Endothelial cell of umbilical vein (primary cell): ENCODE results near the gene CEP70. TPM values are rescaled to one million over a fixed set of nuclear protein-coding genes. Genes with fewer than 3 reads are reported as not detected.

Experiments
- BruUV-seq: library from RNA; stranded (reverse); fragments of 400-500 nt; replicated peaks from 2 replicates; lab custom pipeline; 2021; lab: Mats Ljungman, UMichigan
- CTCF ChIA-PET: fragments of 300-600, 350-600 bp; sonication (Branson Sonifier 250); formaldehyde crosslinking; loops from one replicate; lab custom pipeline; 2021; ENCODE audit warnings: antibody characterized with exemption, inconsistent platforms; lab: Charles Lee
- POLR2A ChIA-PET: fragments of 300-600, 350-600 bp; sonication (Branson Sonifier 250); formaldehyde crosslinking; loops from one replicate; lab custom pipeline; 2021; ENCODE audit warnings: antibody characterized with exemption, inconsistent platforms; lab: Charles Lee
- DNase-seq: peaks from one replicate; pipeline ENCODE4 v3.0.0-alpha.2; 2011; ENCODE audit warnings: low read depth, low spot score
- FAIRE-seq: peaks from 2 replicates; lab custom pipeline; 2011; peaks lifted over from hg19 to GRCh38; lab: Jason Lieb, UNC
- H2AFZ ChIP-seq: 2 replicates; pipeline ENCODE4 v1.6.0; 2012; ENCODE audit warnings: low read depth, low read length, control low read depth, inconsistent platforms
- H3K27ac ChIP-seq: 2 replicates; pipeline ENCODE4 v1.5.1; 2011; ENCODE audit warnings: low read depth, mild to moderate bottlenecking, control low read depth, low read length, moderate library complexity; ENCODE audit not compliant: insufficient read depth
- H3K27me3 ChIP-seq, 2 experiments: 2 replicates each; pipeline versions ENCODE4 v1.6.0 to v1.6.1; 2011; ENCODE audit warnings: low read length in 2 of 2, mixed read lengths in 1 of 2; ENCODE audit not compliant: control insufficient read depth in 2 of 2, insufficient read depth in 2 of 2
- H3K36me3 ChIP-seq, 2 experiments: 2 replicates in 1 of 2; 3 replicates in 1 of 2; pipeline ENCODE4 v1.5.1; 2011; ENCODE audit warnings: low read length in 2 of 2, mild to moderate bottlenecking in 1 of 2, moderate library complexity in 1 of 2; ENCODE audit not compliant: control insufficient read depth in 2 of 2, insufficient read depth in 2 of 2; ENCODE audit errors: extremely low read depth in 1 of 2
- H3K4me1 ChIP-seq: 3 replicates; pipeline ENCODE4 v1.5.1; 2011; ENCODE audit warnings: mild to moderate bottlenecking, low read length; ENCODE audit not compliant: control insufficient read depth, insufficient read depth; ENCODE audit errors: extremely low read depth
- H3K4me2 ChIP-seq: 2 replicates; pipeline ENCODE4 v1.6.1; 2011; ENCODE audit warnings: low read length, control low read depth, mixed read lengths; ENCODE audit not compliant: insufficient read depth
- H3K4me3 ChIP-seq, 3 experiments: fragments of 200-600 bp in 1 of 3; sonication (generic), shearing (Covaris generic) in 1 of 3; replicated peaks in 1 of 3; 2 replicates each; pipeline ENCODE4 v1.5.1; 2011 to 2016; ENCODE audit warnings: control low read depth in 3 of 3, low read length in 3 of 3, mild to moderate bottlenecking in 2 of 3, inconsistent platforms in 1 of 3, low read depth in 1 of 3, moderate library complexity in 1 of 3; ENCODE audit not compliant: insufficient read depth in 1 of 3
- H3K79me2 ChIP-seq: 2 replicates; pipeline ENCODE4 v1.6.0; 2012; ENCODE audit warnings: low read length, inconsistent platforms; ENCODE audit not compliant: control insufficient read depth, insufficient read depth
- H3K9ac ChIP-seq: replicated peaks from 2 replicates; pipeline ENCODE3; 2011; ENCODE audit warnings: low read length, control low read depth; ENCODE audit not compliant: insufficient read depth; ENCODE audit errors: extremely low read depth
- H3K9me1 ChIP-seq: replicated peaks from 3 replicates; pipeline ENCODE4 v1.6.0; 2011; ENCODE audit warnings: mild to moderate bottlenecking, low read length; ENCODE audit not compliant: control insufficient read depth, insufficient read depth; ENCODE audit errors: extremely low read depth
- H3K9me3 ChIP-seq: replicated peaks from 2 replicates; pipeline ENCODE4 v1.5.1; 2012; ENCODE audit warnings: low read length, inconsistent platforms; ENCODE audit not compliant: control insufficient read depth, insufficient read depth
- H4K20me1 ChIP-seq: replicated peaks from 2 replicates; pipeline ENCODE3; 2011; ENCODE audit warnings: mild to moderate bottlenecking, low read length; ENCODE audit not compliant: control insufficient read depth, insufficient read depth; ENCODE audit errors: extremely low read depth
- CTCF ChIP-seq, 2 donors: IDR thresholded peaks; 1 replicate in 1 of 2; 2 replicates in 1 of 2; pipeline ENCODE4 v1.5.1; 2011; ENCODE audit warnings: low read length in 2 of 2, mild to moderate bottlenecking in 2 of 2, moderate library complexity in 2 of 2, control low read depth in 1 of 2, inconsistent platforms in 1 of 2, low read depth in 1 of 2; ENCODE audit not compliant: insufficient read depth in 1 of 2; ENCODE audit errors: extremely low read depth in 1 of 2
- EZH2 ChIP-seq: IDR thresholded peaks from 2 replicates; pipeline ENCODE4 v1.6.1; 2012; ENCODE audit warnings: borderline replicate concordance, low read depth, mild to moderate bottlenecking, moderate library complexity, low read length, inconsistent platforms; ENCODE audit not compliant: severe bottlenecking
- FOS ChIP-seq: IDR thresholded peaks from 2 replicates; pipeline ENCODE4 v1.6.1; 2011; ENCODE audit warnings: mild to moderate bottlenecking, low read length, moderate library complexity, borderline replicate concordance; ENCODE audit not compliant: insufficient read depth
- GATA2 ChIP-seq: IDR thresholded peaks from 2 replicates; pipeline ENCODE4 v1.7.0; 2011; ENCODE audit warnings: low read depth, mild to moderate bottlenecking, moderate library complexity, mixed read lengths, low read length; ENCODE audit not compliant: insufficient read length, insufficient read depth
- JUN ChIP-seq: IDR thresholded peaks from 2 replicates; pipeline ENCODE4 v1.6.1; 2011; ENCODE audit warnings: borderline replicate concordance, low read depth; ENCODE audit not compliant: insufficient read length, insufficient read depth
- MYC ChIP-seq: IDR thresholded peaks from one replicate; pipeline ENCODE4 v1.6.1; 2011; ENCODE audit warnings: mild to moderate bottlenecking, low read depth, low read length
- POLR2A ChIP-seq: IDR thresholded peaks from 2 replicates; pipeline ENCODE4 v1.6.1; 2012; ENCODE audit warnings: low read depth, mild to moderate bottlenecking, control low read depth, low read length
- POLR2AphosphoS5 ChIP-seq: IDR thresholded peaks from 2 replicates; pipeline ENCODE4 v1.6.1; 2012; ENCODE audit warnings: low read depth, mild to moderate bottlenecking, control low read depth, low read length, moderate library complexity; ENCODE audit not compliant: insufficient read depth
- dilution Hi-C: fragments of 300-500 bp; cut with MboI; formaldehyde crosslinking; loops from one replicate; pipeline ENCODE4 v1.15.0; 2019; ENCODE audit warnings: low sequenced_read_pairs; ENCODE audit not compliant: extremely low pct_ligation_motif_present
- intact Hi-C: fragments of 100-400 bp; cut with micrococcal nuclease; formaldehyde crosslinking; loops from one replicate; pipeline ENCODE4 v1.10.0; 2022
- polyA plus RNA-seq, 4 experiments: library from polyadenylated mRNA; depleted of rRNA in 3 of 4; stranded (reverse) in 3 of 4; unstranded in 1 of 4; fragments of >200 nt; gene quantifications; 2 replicates each; pipeline versions ENCODE4 v1.2.1 to v1.2.3, GENCODE V29; 2011 to 2012; ENCODE audit warnings: missing spikeins in 1 of 4
- total RNA-seq: library from RNA; stranded (reverse); gene quantifications from 2 replicates; pipeline ENCODE4 v1.2.3, GENCODE V29; 2021

CEP70 gene
- total and polyA plus RNA-seq, 2 donors (not counting 3 experiments of a cell fraction or from before 2014, with no cell fraction given) = 2.1 to 16.9 TPM

- POLR2A ChIA-PET = no interaction called here
- Histone ChIP-seq H3K9me3 (no peaks in the 10 kb centered on the region), H3K79me2 (no peaks in the 10 kb centered on the region), H3K4me3 (no peak overlapping the region), H3K27me3 (no peaks in the 10 kb centered on the region), H3K4me2 (no peak overlapping the region), H3K4me1 (peaks cover 6% of the 10 kb centered on the region), H3K9me1 (no peaks in the 10 kb centered on the region), H2AFZ (no peak overlapping the region), H3K27ac (no peak overlapping the region), H3K36me3 (no peaks in the 10 kb centered on the region), H4K20me1 (peaks cover 2% of the 10 kb centered on the region), H3K9ac (no peak overlapping the region)
- intact Hi-C loops (no loop called here), dilution Hi-C loops (no loop called here)
- no TSS peak for BruUV-seq
- TF ChIP-seq EZH2 (no peak), FOS (no peak), JUN (no peak)
- CTCF ChIA-PET = interaction anchor here (0.6 to 1.2 kb wide), 2 partner anchors 468 to 512 kb away, joined by 3 read pairs; no protein-coding TSS in a partner anchor
- FAIRE-seq (no peak), DNase-seq (no peak)
Observed at GRCh38 chr3:138467931-138468330, 126.1 kb downstream of the CEP70 start.

DNA sequence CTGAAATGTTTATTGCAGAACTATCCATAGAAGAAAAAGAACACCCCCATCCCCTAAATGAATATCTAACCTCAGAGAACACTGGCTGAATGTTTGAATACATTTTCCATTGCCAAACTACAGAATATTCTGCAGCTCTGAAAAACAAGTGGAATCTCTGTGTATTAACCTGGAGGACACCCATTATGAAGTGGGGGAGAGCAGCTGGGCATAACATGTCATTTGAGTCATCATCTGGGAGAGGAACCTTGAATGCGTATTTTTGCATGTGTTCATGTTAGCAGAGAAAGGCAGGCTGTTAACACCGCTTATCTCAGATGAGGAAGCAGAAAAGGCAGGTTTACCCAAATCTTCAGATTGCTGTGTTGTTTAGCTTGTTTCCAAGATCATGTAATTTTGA is 128.1 kb downstream of the CEP70 start:
- no peaks in the 10 kb centered on the region for H3K36me3 ChIP-seq
- no peaks in the 10 kb centered on the region for H3K79me2 ChIP-seq
- H3K9me1 ChIP-seq = no peaks in the 10 kb centered on the region
- H4K20me1 ChIP-seq = no peaks in the 10 kb centered on the region
- ChIA-PET POLR2A (no interaction called here), CTCF (interaction anchor here (2.1 kb wide), 1 partner anchor 13 kb away, joined by 6 read pairs; no protein-coding TSS in a partner anchor)
- BruUV-seq = no TSS peak
- H3K9ac ChIP-seq = no peak overlapping the region
- H3K9me3 ChIP-seq = no peaks in the 10 kb centered on the region
- no peak overlapping the region for H3K27ac ChIP-seq
- intact Hi-C loops (no loop called here), dilution Hi-C loops (no loop called here)
- no peak overlapping the region for H3K4me2 ChIP-seq
- no peaks in the 10 kb centered on the region for H3K27me3 ChIP-seq
- H3K4me1 ChIP-seq = no peaks in the 10 kb centered on the region
- no peak overlapping the region for H2AFZ ChIP-seq
- DNase-seq = no peak
- TF ChIP-seq EZH2 (no peak), CTCF (IDR thresholded peaks at IDR 0.05; ENCODE audit: extremely low read depth in 1 of 2, insufficient read depth in 1 of 2, low read depth in 1 of 2, low read length in 2 of 2) (no peak), POLR2AphosphoS5 (no peak), POLR2A (no peak), GATA2 (no peak), MYC (no peak), FOS (no peak)
- no peak overlapping the region for H3K4me3 ChIP-seq
- FAIRE-seq = no peak
